B cell (primary cell): Measurements from ENCODE around the gene PHKA2.

Source experiments
- EZH2 ChIP-seq: IDR thresholded peaks from 2 replicates; pipeline ENCODE4 v1.6.1; 2012; ENCODE audit warnings: borderline replicate concordance, low read depth, mild to moderate bottlenecking, moderate library complexity, low read length; ENCODE audit not compliant: insufficient read depth, poor library complexity, severe bottlenecking
- TF ChIP-seq, protein P1 (sequence below): fragments of 200-600 bp; IDR thresholded peaks from one replicate; pipeline ENCODE4 v1.8.0; 2022; ENCODE audit warnings: antibody characterized with exemption, mild to moderate bottlenecking

GRCh38 chrX:18992829-18993228 lies 8.9 kb upstream of the PHKA2 start:
- TF ChIP-seq, protein P1, sequence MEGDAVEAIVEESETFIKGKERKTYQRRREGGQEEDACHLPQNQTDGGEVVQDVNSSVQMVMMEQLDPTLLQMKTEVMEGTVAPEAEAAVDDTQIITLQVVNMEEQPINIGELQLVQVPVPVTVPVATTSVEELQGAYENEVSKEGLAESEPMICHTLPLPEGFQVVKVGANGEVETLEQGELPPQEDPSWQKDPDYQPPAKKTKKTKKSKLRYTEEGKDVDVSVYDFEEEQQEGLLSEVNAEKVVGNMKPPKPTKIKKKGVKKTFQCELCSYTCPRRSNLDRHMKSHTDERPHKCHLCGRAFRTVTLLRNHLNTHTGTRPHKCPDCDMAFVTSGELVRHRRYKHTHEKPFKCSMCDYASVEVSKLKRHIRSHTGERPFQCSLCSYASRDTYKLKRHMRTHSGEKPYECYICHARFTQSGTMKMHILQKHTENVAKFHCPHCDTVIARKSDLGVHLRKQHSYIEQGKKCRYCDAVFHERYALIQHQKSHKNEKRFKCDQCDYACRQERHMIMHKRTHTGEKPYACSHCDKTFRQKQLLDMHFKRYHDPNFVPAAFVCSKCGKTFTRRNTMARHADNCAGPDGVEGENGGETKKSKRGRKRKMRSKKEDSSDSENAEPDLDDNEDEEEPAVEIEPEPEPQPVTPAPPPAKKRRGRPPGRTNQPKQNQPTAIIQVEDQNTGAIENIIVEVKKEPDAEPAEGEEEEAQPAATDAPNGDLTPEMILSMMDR, result no peak
- TF ChIP-seq EZH2, result no peak
